Neural cell (in vitro differentiated cells): ENCODE data around the gene PARP1. TPM values are rescaled to one million over a fixed set of nuclear protein-coding genes. Genes with fewer than 3 reads are reported as not detected.

Source experiments
- H2AFZ ChIP-seq: fragments of 200-600, 300-800 bp; sonication (generic), shearing (Covaris generic); 2 replicates; pipeline ENCODE4 v1.6.0; 2014; ENCODE audit warnings: low read depth, mild to moderate bottlenecking, antibody characterized with exemption, low read length, moderate library complexity
- H3F3A ChIP-seq: fragments of 200-600 bp; shearing (Covaris generic); 2 replicates; pipeline ENCODE4 v1.6.1; 2016; ENCODE audit warnings: mild to moderate bottlenecking, moderate library complexity, mixed read lengths, antibody characterized with exemption, low read length; ENCODE audit not compliant: insufficient read depth, poor library complexity, severe bottlenecking
- H3K27ac ChIP-seq: fragments of 200-600, 300-800 bp; sonication (generic), shearing (Covaris generic); 2 replicates; pipeline ENCODE4 v1.5.1; 2014; ENCODE audit warnings: mild to moderate bottlenecking, low read length, moderate library complexity
- H3K27me3 ChIP-seq: fragments of 300-800, 200-600 bp; sonication (generic), shearing (Covaris generic); 2 replicates; pipeline ENCODE4 v1.6.0; 2014; ENCODE audit warnings: mild to moderate bottlenecking, low read depth, low read length, moderate library complexity; ENCODE audit not compliant: insufficient read depth
- H3K36me3 ChIP-seq: fragments of 300-800, 200-600 bp; sonication (generic), shearing (Covaris generic); 2 replicates; pipeline ENCODE4 v1.5.1; 2014; ENCODE audit warnings: mild to moderate bottlenecking, antibody characterized with exemption, low read length, moderate library complexity; ENCODE audit not compliant: insufficient read depth
- H3K4me2 ChIP-seq: fragments of 300-800, 200-600 bp; sonication (generic), shearing (Covaris generic); 2 replicates; pipeline ENCODE4 v1.6.0; 2014; ENCODE audit warnings: mild to moderate bottlenecking, low read length
- H3K4me3 ChIP-seq: fragments of 300-800, 200-600 bp; sonication (generic), shearing (Covaris generic); 2 replicates; pipeline ENCODE4 v1.5.1; 2014; ENCODE audit warnings: mild to moderate bottlenecking, low read length, moderate library complexity
- H3K79me2 ChIP-seq: fragments of 200-600 bp; shearing (Covaris generic); replicated peaks from 2 replicates; pipeline ENCODE4 v1.6.0; 2014; ENCODE audit warnings: mild to moderate bottlenecking, low read length, moderate library complexity; ENCODE audit not compliant: insufficient read depth
- H3K9ac ChIP-seq: fragments of 300-800, 200-600 bp; sonication (generic), shearing (Covaris generic); 2 replicates; pipeline ENCODE4 v1.6.1; 2016; ENCODE audit warnings: mild to moderate bottlenecking, low read length, mixed read lengths
- H3K9me2 ChIP-seq: fragments of 200-600 bp; shearing (Covaris generic); 2 replicates; pipeline ENCODE4 v1.6.1; 2016; ENCODE audit warnings: mild to moderate bottlenecking, low read length, mixed read lengths; ENCODE audit not compliant: insufficient read depth
- H3K9me3 ChIP-seq: fragments of 200-600, 300-800 bp; sonication (generic), shearing (Covaris generic); 2 replicates; pipeline ENCODE4 v1.6.1; 2016; ENCODE audit warnings: mild to moderate bottlenecking, mixed run types, low read length, moderate library complexity, mixed read lengths
- H4K20me1 ChIP-seq: fragments of 200-600 bp; shearing (Covaris generic); 2 replicates; pipeline ENCODE4 v1.6.1; 2016; ENCODE audit warnings: mild to moderate bottlenecking, mixed run types; ENCODE audit not compliant: insufficient read depth
- CTCF ChIP-seq: fragments of 450-650 bp; IDR thresholded peaks from 2 replicates; pipeline ENCODE4 v1.5.1; 2014; ENCODE audit warnings: antibody characterized with exemption, mild to moderate bottlenecking, moderate library complexity; ENCODE audit not compliant: poor library complexity, severe bottlenecking
- EP300 ChIP-seq: fragments of 450-650 bp; conservative IDR thresholded peaks from 2 replicates; pipeline ENCODE4 v1.6.1; 2014; ENCODE audit warnings: antibody characterized with exemption, mild to moderate bottlenecking, moderate library complexity; ENCODE audit not compliant: poor library complexity, severe bottlenecking
- EZH2 ChIP-seq: fragments of 200-600, 300-800 bp; shearing (Covaris generic), sonication (generic); IDR thresholded peaks from 2 replicates; pipeline ENCODE4 v1.6.1; 2014; ENCODE audit warnings: antibody characterized with exemption, low read length, borderline replicate concordance, mild to moderate bottlenecking; ENCODE audit not compliant: insufficient read depth, poor library complexity, severe bottlenecking
- MXI1 ChIP-seq: fragments of 450-650 bp; conservative IDR thresholded peaks from 2 replicates; pipeline ENCODE4 v1.6.1; 2014; ENCODE audit warnings: antibody characterized with exemption, mild to moderate bottlenecking; ENCODE audit not compliant: poor library complexity, severe bottlenecking
- POLR2AphosphoS5 ChIP-seq: IDR thresholded peaks from 2 replicates; pipeline ENCODE4 v1.6.1; 2012
- RAD21 ChIP-seq: fragments of 450-650 bp; conservative IDR thresholded peaks from 2 replicates; pipeline ENCODE4 v1.6.1; 2014; ENCODE audit warnings: antibody characterized with exemption, mild to moderate bottlenecking, moderate library complexity
- SMC3 ChIP-seq: fragments of 450-650 bp; conservative IDR thresholded peaks from 2 replicates; pipeline ENCODE4 v1.6.1; 2014; ENCODE audit warnings: antibody characterized with exemption, mild to moderate bottlenecking, moderate library complexity; ENCODE audit not compliant: poor library complexity
- TAF1 ChIP-seq: IDR thresholded peaks from 2 replicates; pipeline ENCODE4 v1.6.1; 2012; ENCODE audit warnings: low read depth
- polyA plus RNA-seq: library from polyadenylated mRNA; depleted of rRNA; stranded (reverse); fragments of >200 nt; gene quantifications from 2 replicates; pipeline ENCODE4 v1.2.3, GENCODE V29; 2014
- TF ChIP-seq, protein P1 (sequence below): IDR thresholded peaks from 2 replicates; pipeline ENCODE4 v1.6.1; 2012; ENCODE audit warnings: borderline replicate concordance

Gene PARP1
- polyA plus RNA-seq, 1 donor from 2014 or later = 112 TPM

DNA sequence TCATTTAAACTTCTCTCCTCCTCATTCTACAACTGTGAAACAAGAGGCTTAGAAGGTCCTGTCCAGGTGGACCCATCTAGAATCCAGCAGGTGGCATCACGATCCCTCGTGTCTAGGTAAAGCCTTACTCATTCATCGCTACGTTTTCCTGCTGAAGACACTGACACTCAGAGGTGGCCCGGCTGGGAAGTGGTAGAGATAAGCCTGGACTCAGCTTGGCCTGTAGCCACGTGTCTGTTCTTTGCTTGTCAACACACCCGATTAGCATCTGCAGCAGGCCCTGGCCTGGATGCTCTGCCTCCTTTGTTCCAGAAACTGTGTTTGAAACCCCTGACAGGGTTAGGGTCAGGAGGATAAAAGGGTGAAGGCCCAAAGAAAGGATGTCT, 43.4 kb downstream of the PARP1 start:
- Histone ChIP-seq H2AFZ (no peak overlapping the region), H3K27me3 (no peaks in the 10 kb centered on the region), H3K27ac (no peak overlapping the region), H4K20me1 (no peaks in the 10 kb centered on the region), H3K9ac (no peak overlapping the region), H3K9me2 (no peaks in the 10 kb centered on the region), H3K79me2 (no peaks in the 10 kb centered on the region), H3K4me3 (no peak overlapping the region), H3F3A (no peaks in the 10 kb centered on the region), H3K36me3 (peaks cover 17% of the 10 kb centered on the region), H3K9me3 (no peaks in the 10 kb centered on the region), H3K4me2 (no peak overlapping the region)
- TF ChIP-seq SMC3 (no peak), EZH2 (no peak), MXI1 (no peak), RAD21 (no peak), EP300 (no peak), POLR2AphosphoS5 (no peak), CTCF (no peak), TAF1 (no peak)
- TF ChIP-seq, protein P1, sequence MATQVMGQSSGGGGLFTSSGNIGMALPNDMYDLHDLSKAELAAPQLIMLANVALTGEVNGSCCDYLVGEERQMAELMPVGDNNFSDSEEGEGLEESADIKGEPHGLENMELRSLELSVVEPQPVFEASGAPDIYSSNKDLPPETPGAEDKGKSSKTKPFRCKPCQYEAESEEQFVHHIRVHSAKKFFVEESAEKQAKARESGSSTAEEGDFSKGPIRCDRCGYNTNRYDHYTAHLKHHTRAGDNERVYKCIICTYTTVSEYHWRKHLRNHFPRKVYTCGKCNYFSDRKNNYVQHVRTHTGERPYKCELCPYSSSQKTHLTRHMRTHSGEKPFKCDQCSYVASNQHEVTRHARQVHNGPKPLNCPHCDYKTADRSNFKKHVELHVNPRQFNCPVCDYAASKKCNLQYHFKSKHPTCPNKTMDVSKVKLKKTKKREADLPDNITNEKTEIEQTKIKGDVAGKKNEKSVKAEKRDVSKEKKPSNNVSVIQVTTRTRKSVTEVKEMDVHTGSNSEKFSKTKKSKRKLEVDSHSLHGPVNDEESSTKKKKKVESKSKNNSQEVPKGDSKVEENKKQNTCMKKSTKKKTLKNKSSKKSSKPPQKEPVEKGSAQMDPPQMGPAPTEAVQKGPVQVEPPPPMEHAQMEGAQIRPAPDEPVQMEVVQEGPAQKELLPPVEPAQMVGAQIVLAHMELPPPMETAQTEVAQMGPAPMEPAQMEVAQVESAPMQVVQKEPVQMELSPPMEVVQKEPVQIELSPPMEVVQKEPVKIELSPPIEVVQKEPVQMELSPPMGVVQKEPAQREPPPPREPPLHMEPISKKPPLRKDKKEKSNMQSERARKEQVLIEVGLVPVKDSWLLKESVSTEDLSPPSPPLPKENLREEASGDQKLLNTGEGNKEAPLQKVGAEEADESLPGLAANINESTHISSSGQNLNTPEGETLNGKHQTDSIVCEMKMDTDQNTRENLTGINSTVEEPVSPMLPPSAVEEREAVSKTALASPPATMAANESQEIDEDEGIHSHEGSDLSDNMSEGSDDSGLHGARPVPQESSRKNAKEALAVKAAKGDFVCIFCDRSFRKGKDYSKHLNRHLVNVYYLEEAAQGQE = no peak

- H4K20me1 ChIP-seq = no peaks in the 10 kb centered on the region
- H3K27me3 ChIP-seq = no peaks in the 10 kb centered on the region
- TF ChIP-seq EP300 (no peak), SMC3 (no peak), TAF1 (no peak), EZH2 (no peak), CTCF (no peak), MXI1 (no peak), POLR2AphosphoS5 (no peak), RAD21 (no peak)
- TF ChIP-seq, protein P1 = no peak
- no peaks in the 10 kb centered on the region for H3K9me3 ChIP-seq
- no peak overlapping the region for H3K4me3 ChIP-seq
- peaks cover 17% of the 10 kb centered on the region for H3K36me3 ChIP-seq
- H3K27ac ChIP-seq = no peak overlapping the region
- H2AFZ ChIP-seq = no peak overlapping the region
- no peak overlapping the region for H3K4me2 ChIP-seq
- H3K79me2 ChIP-seq = no peaks in the 10 kb centered on the region
- no peak overlapping the region for H3K9ac ChIP-seq
- H3K9me2 ChIP-seq = no peaks in the 10 kb centered on the region
- no peaks in the 10 kb centered on the region for H3F3A ChIP-seq
Measured at GRCh38 chr1:226363801-226364513, 43.9 kb downstream of the PARP1 start.
